Measurements from ENCODE around the gene EOLA2.
"Not testable (repeated sequence)": the region's sequence is repeated elsewhere in the genome, so short reads cannot be mapped to it uniquely, and the experiment has no call there.

DNA sequence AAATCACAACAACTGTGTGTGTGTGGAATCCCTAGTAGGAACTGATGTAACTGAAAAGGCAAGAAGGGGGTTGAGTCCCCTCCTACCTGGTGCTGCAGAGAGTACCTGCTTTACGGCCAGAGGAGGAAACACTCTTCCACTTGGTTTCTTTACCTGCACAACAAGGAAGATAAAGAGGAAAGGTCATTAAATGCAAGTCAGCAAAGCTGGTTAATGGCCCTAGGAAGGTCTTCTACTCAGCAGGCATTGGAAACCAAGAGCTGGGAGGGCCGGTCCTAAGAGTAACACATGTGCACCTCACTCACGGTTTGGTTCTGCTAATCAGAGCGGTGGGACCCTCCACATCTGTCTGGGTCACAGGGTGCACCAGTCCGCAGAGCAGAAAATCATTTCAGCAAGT is 963 bp downstream of the EOLA2 start:
- TF ChIP-seq, protein P1, sequence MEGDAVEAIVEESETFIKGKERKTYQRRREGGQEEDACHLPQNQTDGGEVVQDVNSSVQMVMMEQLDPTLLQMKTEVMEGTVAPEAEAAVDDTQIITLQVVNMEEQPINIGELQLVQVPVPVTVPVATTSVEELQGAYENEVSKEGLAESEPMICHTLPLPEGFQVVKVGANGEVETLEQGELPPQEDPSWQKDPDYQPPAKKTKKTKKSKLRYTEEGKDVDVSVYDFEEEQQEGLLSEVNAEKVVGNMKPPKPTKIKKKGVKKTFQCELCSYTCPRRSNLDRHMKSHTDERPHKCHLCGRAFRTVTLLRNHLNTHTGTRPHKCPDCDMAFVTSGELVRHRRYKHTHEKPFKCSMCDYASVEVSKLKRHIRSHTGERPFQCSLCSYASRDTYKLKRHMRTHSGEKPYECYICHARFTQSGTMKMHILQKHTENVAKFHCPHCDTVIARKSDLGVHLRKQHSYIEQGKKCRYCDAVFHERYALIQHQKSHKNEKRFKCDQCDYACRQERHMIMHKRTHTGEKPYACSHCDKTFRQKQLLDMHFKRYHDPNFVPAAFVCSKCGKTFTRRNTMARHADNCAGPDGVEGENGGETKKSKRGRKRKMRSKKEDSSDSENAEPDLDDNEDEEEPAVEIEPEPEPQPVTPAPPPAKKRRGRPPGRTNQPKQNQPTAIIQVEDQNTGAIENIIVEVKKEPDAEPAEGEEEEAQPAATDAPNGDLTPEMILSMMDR (conservative IDR thresholded peaks at IDR 0.05; ENCODE audit: low read depth, low read length) = not testable (repeated sequence)
- not testable (repeated sequence) for TF ChIP-seq EZH2phosphoT487 (IDR thresholded peaks at IDR 0.05; ENCODE audit: borderline replicate concordance, low read length)
